Left kidney (tissue), 2 donors: Measurements from ENCODE around the gene CWC15. TPM values are rescaled to one million over a fixed set of nuclear protein-coding genes. Genes with fewer than 3 reads are reported as not detected.
"Not testable (repeated sequence)": the region's sequence is repeated elsewhere in the genome, so short reads cannot be mapped to it uniquely, and the experiment has no call there.

Source experiments
- DNase-seq: peaks from one replicate; pipeline ENCODE4 v3.0.0-alpha.2; 2013
- polyA plus RNA-seq: library from polyadenylated mRNA; unstranded; fragments of 120-200 nt; gene quantifications from one replicate; pipeline ENCODE4 v1.2.1, GENCODE V29; 2013; ENCODE audit not compliant: insufficient read length

Gene CWC15
- polyA plus RNA-seq, 1 donor = 114 TPM

DNA sequence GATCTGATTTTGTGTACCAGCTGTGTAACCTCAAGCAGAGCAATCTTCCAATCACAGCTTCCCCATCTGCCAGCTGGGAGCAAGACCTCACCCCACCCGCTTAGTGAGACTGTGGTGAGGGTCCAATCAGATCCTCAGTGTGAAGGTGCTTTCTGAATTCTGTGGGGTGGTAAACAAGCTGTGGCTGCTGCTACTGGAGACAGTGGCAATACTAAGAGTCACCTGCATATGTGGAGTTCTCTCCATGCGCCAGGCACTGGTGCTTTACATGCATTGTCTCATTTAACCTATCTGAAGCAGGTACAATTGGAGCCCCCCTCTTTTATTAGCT lies 50.4 kb downstream of the CWC15 start:
- no peak for DNase-seq

DNA sequence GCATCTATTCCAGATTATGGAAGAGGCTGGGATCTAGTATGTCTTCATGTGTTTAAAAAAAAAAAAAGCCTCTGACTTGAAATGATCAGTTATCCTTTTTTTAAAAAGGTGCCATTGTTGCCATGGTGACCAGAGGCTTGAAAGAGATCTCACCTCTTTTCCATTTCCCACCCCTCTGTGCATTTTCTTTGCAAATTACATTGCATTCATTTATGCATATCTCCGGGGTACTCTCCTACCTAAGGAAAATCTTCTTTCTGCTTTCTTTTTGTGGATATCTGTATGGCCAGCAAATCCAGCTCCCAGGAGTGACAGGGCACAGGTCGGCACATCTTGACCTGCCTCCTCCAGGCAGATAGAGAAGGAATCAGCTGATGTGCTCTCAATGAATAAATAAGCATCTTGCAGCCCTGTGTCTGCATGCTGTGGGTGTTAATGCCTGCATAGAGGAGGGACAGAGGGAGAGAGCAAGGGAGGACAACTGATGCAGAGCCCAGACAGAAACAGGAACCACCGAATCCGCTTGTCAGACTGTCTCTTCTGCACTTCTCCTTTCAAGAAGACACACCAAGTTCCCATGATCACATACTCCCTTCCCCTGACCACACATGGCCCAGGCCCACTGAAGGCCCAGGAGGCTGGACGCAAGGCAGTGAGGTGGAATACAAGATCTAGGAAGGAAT lies 50.9 kb downstream of the CWC15 start:
- DNase-seq = no peak

DNA sequence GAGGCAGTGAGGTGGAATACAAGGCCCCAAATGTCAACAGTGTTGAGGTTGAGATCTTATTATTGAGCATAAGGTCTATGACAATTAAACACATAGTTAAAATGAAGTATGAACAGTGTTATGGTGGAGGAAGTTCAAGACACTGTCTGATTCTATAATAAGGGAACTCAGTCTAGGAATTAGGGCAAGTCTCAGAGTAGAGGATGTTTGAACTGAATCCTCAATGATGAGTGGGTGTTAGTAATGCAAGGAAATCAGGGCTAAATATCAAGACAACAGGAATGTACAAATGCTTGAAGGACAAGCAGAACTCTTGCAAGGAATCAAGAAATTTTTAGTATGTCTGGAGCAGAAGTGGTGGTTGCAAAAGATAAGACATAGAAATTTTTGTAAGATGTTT lies 53.0 kb downstream of the CWC15 start:
- no peak for DNase-seq

DNA sequence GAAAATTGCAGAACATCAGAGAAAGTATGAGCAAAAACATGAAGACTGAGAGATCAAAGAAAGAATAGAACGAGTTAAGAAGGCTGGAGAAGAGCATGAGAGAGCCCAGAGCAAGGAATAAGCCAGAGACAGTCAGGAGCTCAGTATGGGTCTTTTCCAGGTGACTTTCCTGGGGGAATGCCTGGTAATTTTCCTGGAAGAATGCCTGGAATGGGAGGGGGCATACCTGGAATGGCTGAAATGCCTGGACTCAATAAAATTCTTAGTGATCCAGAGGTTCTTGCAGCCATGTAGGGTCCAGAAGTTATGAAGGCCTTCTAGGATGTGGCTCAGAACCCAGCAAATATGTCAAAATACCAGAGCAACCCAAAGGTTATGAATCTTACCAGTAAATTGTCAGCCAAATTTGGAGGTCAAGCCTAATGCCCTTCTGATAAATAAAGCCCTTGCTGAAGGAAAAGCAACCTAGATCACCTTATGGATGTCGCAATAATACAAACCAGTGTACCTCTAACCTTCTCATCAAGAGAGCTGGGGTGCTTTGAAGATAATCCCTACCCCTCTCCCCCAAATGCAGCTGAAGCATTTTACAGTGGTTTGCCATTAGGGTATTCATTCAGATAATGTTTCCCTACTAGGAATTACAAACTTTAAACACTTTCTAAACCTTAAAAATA lies 59.5 kb downstream of the CWC15 start:
- DNase-seq = not testable (repeated sequence)

DNA sequence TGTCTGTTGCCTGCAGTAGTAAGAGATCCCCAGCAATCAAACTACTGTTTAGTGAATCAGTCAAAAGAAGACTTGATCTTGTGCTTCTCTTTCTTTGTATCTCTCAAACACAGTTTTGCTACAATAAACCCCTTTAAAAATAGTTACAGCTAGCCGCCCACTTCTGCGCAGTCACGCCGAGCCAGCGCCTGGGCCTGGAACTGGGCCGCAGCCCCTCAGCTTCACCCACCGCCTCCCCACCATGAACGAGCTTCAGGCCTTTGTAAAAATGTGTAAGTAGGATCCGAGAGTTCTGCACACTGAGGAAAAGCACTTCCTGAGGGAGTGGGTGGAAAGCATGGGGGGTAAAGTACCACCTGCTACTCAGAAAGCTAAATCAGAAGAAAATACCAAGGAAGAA lies 60.5 kb downstream of the CWC15 start:
- DNase-seq = no peak

Other genes with a start within 250 kb of the CWC15 start
- 46.4 TPM for gene AMOTL1, start 205.2 kb downstream of the CWC15 start, polyA plus RNA-seq
- 2.2 TPM for gene KDM4D, start 153 bp upstream of the CWC15 start, polyA plus RNA-seq
- 0.47 TPM for gene KDM4E, start 51.7 kb upstream of the CWC15 start, polyA plus RNA-seq
- not detected for gene KDM4F, start 75.9 kb upstream of the CWC15 start, polyA plus RNA-seq
- gene SRSF8, start 93.4 kb upstream of the CWC15 start, polyA plus RNA-seq = 70.2 TPM
- gene ENDOD1, start 116.3 kb upstream of the CWC15 start, polyA plus RNA-seq = 19.8 TPM